Thyroid gland (tissue), 4 donors: ENCODE results near the gene DDHD1. TPM values are rescaled to one million over a fixed set of nuclear protein-coding genes. Genes with fewer than 3 reads are reported as not detected.
A peak's percentile ranks its signal among the peaks of the same experiment; 100 is the strongest.

Experiments
- DNase-seq, 2 donors: peaks; one replicate each; pipeline ENCODE4 v3.0.0-alpha.2; 2019
- H3K27ac ChIP-seq, 3 donors: fragments of 200-600 bp; sonication (generic); 1 replicate in 2 of 3; 2 replicates in 1 of 3; pipeline ENCODE4 v1.5.1; 2016 to 2019; ENCODE audit warnings: mild to moderate bottlenecking in 1 of 3, moderate library complexity in 1 of 3
- H3K27me3 ChIP-seq: fragments of 200-600 bp; sonication (generic); one replicate; pipeline ENCODE4 v1.5.1; 2019
- H3K36me3 ChIP-seq, 2 donors: fragments of 200-600 bp; sonication (generic); one replicate each; pipeline ENCODE4 v1.5.1; 2016 to 2019
- H3K4me1 ChIP-seq, 2 donors: fragments of 200-600 bp; sonication (generic); one replicate each; pipeline ENCODE4 v1.5.1; 2017 to 2019
- H3K4me3 ChIP-seq, 3 donors: fragments of 200-600 bp; sonication (generic); replicated peaks in 1 of 3; 1 replicate in 2 of 3; 2 replicates in 1 of 3; pipeline ENCODE4 v1.5.1; 2016; ENCODE audit warnings: mild to moderate bottlenecking in 1 of 3
- H3K9me3 ChIP-seq: fragments of 200-600 bp; sonication (generic); one replicate; pipeline ENCODE4 v1.5.1; 2017
- CTCF ChIP-seq, 6 experiments: fragments of 200-600 bp in 3 of 6; fragments of 450-650 bp in 3 of 6; sonication (generic) in 3 of 6; IDR thresholded peaks; one replicate each; pipeline ENCODE4 v1.5.1; 2016 to 2019; ENCODE audit warnings: antibody characterized with exemption in 6 of 6, mild to moderate bottlenecking in 2 of 6, inconsistent platforms in 1 of 6, moderate library complexity in 1 of 6
- POLR2A ChIP-seq, 2 donors: fragments of 450-650 bp; IDR thresholded peaks; one replicate each; pipeline ENCODE4 v1.6.1; 2017; ENCODE audit warnings: antibody characterized with exemption in 2 of 2, mild to moderate bottlenecking in 2 of 2, moderate library complexity in 1 of 2
- WGBS, 2 donors: methylation state at CpG; one replicate each; pipeline ENCODE4 v1.1.5; 2017; 5-methylcytosine and 5-hydroxymethylcytosine counted together
- intact Hi-C: fragments of 100-400 bp; cut with DNase I; formaldehyde crosslinking; loops from one replicate; pipeline ENCODE4 v1.15.1; 2023
- total RNA-seq, 4 donors: library from RNA; depleted of rRNA; stranded (reverse); fragments of >200 nt; gene quantifications; one replicate each; pipeline ENCODE4 v1.2.3, GENCODE V29; 2016

Gene DDHD1
- total RNA-seq, 4 donors from 2014 or later, result 17.1 to 34.6 (median 18.5) TPM

GRCh38 chr14:53152184-53152886 is 788 bp downstream of the DDHD1 start:
- H3K4me1 ChIP-seq, result peaks cover 0 to 3% of the 10 kb centered on the region in 2 donors
- WGBS, 2 donors, result 4% methylated on average over 15 of the region's 73 CpGs; no CpG with 5 or more reads in 1 of the 2 donors
- intact Hi-C loops, result no loop called here
- TF ChIP-seq CTCF (IDR thresholded peaks at IDR 0.05) (no peak), POLR2A (IDR thresholded peaks at IDR 0.05) (no peak)
- H3K27ac ChIP-seq, result peak overlapping the region; percentile 50 to 82 (median 80)
- H3K4me3 ChIP-seq, result peak overlapping the region; percentile 39 to 82 (median 80)
- no peaks in the 10 kb centered on the region for H3K36me3 ChIP-seq
- DNase-seq, result peak; percentile 35 to 43
- H3K9me3 ChIP-seq, result no peaks in the 10 kb centered on the region
- no peaks in the 10 kb centered on the region for H3K27me3 ChIP-seq

GRCh38 chr14:53151523-53152183 is 1.5 kb downstream of the DDHD1 start:
- WGBS, 2 donors, result 11 to 12% methylated on average over 16 to 21 of the region's 25 CpGs
- peak in 2 of 6 experiments; percentile 7 to 28 for TF ChIP-seq CTCF (IDR thresholded peaks at IDR 0.05)
- TF ChIP-seq POLR2A (IDR thresholded peaks at IDR 0.05), result no peak
- DNase-seq, result peak; percentile 47 to 49
- intact Hi-C loops, result no loop called here
- Histone ChIP-seq H3K27ac (peak overlapping the region in 2 of 3 donors; percentile 80 to 82), H3K36me3 (no peaks in the 10 kb centered on the region), H3K4me1 (peaks cover 0 to 3% of the 10 kb centered on the region in 2 donors), H3K9me3 (no peaks in the 10 kb centered on the region), H3K4me3 (peak overlapping the region; percentile 39 to 82 (median 80)), H3K27me3 (no peaks in the 10 kb centered on the region)

- Histone ChIP-seq H3K27ac (no peak overlapping the region), H3K4me1 (peaks cover 0 to 3% of the 10 kb centered on the region in 2 donors), H3K9me3 (no peaks in the 10 kb centered on the region), H3K4me3 (no peak overlapping the region), H3K27me3 (no peaks in the 10 kb centered on the region), H3K36me3 (no peaks in the 10 kb centered on the region)
- TF ChIP-seq POLR2A (IDR thresholded peaks at IDR 0.05) (no peak), CTCF (IDR thresholded peaks at IDR 0.05) (no peak)
- WGBS, 2 donors, result 95 to 96% methylated on average over 4 of the region's 4 CpGs
- DNase-seq, result no peak
- intact Hi-C loops, result no loop called here
Observed at GRCh38 chr14:53149668-53150316, 3.3 kb downstream of the DDHD1 start.

- Histone ChIP-seq H3K27me3 (no peaks in the 10 kb centered on the region), H3K4me1 (peaks cover 0 to 3% of the 10 kb centered on the region in 2 donors)
- intact Hi-C loops, result no loop called here
Observed at GRCh38 chr14:53148671-53149070, 4.5 kb downstream of the DDHD1 start.

More at GRCh38 chr14:53148671-53149070, 4.5 kb downstream of the DDHD1 start:
- Histone ChIP-seq H3K9me3 (no peaks in the 10 kb centered on the region), H3K36me3 (no peaks in the 10 kb centered on the region), H3K27ac (no peak overlapping the region), H3K4me3 (no peak overlapping the region)
- TF ChIP-seq CTCF (IDR thresholded peaks at IDR 0.05), result no peak
- no peak for TF ChIP-seq POLR2A (IDR thresholded peaks at IDR 0.05)
- DNase-seq, result no peak
